ENCODE measurements around the gene AMIGO1.

AMIGO1 gene

GRCh38 chr1:109514846-109515245, 5.3 kb upstream of the AMIGO1 start:
- no peak for FAIRE-seq
- TF ChIP-seq, protein P1, sequence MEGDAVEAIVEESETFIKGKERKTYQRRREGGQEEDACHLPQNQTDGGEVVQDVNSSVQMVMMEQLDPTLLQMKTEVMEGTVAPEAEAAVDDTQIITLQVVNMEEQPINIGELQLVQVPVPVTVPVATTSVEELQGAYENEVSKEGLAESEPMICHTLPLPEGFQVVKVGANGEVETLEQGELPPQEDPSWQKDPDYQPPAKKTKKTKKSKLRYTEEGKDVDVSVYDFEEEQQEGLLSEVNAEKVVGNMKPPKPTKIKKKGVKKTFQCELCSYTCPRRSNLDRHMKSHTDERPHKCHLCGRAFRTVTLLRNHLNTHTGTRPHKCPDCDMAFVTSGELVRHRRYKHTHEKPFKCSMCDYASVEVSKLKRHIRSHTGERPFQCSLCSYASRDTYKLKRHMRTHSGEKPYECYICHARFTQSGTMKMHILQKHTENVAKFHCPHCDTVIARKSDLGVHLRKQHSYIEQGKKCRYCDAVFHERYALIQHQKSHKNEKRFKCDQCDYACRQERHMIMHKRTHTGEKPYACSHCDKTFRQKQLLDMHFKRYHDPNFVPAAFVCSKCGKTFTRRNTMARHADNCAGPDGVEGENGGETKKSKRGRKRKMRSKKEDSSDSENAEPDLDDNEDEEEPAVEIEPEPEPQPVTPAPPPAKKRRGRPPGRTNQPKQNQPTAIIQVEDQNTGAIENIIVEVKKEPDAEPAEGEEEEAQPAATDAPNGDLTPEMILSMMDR (IDR thresholded peaks at IDR 0.05; ENCODE audit: insufficient read depth, missing control alignments) = no peak
- no peak for DNase-seq (ENCODE audit: insufficient read length, low spot score)

DNA sequence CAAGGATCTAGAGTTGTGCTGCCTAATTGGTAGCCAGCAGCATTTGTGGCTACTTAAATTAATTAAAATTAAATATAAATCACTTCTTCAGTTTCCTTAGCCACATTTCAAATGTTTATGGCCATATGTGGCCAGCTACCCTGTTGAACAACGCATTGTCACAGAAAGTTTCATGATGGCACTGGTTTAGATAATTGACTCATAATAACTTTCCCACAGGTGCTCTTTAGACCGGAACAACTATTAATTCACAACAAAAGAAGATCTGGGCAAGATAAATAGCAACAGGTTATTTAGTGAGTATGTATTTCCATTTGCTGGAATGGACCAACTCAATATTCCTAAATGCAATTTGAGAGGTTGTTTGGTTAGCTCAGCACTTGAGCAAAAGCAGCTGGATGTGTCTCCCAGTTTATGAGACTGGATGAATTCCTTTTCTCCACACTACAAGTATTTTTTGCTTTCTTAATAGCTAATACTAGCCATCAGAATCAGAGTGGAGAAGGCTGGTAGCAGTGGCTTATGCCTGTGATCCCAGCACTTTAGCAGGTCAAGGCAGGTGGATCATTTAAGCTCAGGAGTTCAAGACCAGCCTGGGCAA, 3.7 kb upstream of the AMIGO1 start:
- no peak for DNase-seq (ENCODE audit: insufficient read length, low spot score)
- FAIRE-seq = no peak

DNA sequence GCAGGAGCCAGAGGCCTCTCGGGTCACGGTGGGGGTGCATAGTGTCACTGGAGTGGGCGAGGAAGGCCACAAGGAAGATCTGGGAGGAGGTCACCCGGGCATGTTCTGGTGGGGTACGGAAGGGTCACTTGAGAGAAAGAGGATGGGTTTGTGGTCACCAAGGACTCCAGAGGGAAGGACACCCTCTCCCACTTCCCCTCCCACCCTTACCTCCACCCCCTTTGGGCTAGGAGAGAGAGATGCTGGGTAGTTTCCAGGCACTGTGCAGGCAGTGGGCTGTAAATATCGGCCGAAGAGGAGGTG, 703 bp downstream of the AMIGO1 start:
- FAIRE-seq = no peak
- DNase-seq (ENCODE audit: insufficient read length, low spot score) = no peak
- TF ChIP-seq, protein P1 (IDR thresholded peaks at IDR 0.05; ENCODE audit: insufficient read depth, missing control alignments) = no peak

More for the DNA sequence above, 3.7 kb upstream of the AMIGO1 start:
- TF ChIP-seq, protein P1 (IDR thresholded peaks at IDR 0.05; ENCODE audit: insufficient read depth, missing control alignments) = no peak

DNA sequence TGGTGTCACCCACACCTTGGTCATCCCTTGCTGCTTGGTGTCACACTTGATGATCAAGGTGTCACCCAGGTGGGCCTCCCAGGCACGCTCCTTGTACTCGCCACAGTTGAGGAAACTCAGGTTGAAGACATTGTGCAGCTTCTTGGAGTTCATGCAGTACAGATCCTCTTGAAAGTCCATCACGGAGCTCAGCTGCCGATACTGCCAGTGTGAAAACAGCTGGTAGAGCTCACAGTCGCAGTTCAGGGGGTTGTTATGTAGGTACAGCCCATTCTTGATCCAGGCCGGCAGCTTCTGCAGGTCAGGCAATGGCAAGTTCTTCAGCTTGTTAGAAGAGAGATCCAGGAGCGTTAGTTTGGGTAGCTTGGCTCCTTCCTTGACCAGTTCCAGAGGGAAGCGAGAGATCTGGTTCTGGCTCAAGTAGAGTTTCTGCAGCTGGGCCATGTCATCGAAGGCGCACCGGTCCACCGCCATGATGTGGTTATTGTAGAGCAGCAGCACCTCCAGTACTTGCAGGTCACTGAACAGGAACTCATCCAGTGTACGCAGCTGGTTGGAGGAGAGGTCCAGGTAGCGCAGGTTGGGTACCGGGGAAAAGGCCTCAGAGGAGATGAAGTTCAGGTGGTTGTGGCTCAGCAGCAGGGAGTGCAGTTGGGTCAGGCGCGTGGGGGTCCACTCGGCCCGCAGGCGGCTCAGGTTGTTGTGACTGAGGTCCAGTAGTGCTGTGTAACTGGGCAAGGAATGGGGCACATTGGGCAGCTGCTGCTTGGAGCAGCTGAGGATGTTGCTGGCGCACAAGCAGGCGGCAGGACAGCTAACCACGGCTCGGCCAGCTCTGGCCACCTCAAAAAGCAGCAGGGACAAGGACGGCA, 1.3 kb downstream of the AMIGO1 start:
- TF ChIP-seq, protein P1 (IDR thresholded peaks at IDR 0.05; ENCODE audit: insufficient read depth, missing control alignments) = no peak
- FAIRE-seq (no peak), DNase-seq (ENCODE audit: insufficient read length, low spot score) (no peak)

DNA sequence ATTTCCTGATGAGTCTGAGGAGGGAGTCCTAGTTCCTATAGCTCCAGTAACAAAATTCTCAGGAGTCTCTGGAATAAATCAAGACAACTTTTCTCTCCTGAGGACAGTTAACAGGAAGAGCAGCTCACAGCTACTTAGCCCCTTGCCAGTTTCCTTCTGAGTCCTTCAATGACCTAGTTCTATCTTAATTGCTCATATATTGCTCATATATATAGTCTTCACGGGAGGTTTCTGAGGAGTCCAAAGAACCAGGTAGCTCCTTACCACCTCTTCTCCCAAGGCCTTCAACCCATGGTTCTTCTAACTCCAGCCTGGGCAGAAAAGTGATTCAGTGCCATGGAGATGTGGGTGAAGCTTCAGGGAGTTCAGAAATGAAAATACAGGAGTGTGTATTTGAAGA, 4.6 kb downstream of the AMIGO1 start:
- FAIRE-seq (no peak), DNase-seq (ENCODE audit: insufficient read length, low spot score) (no peak)
- TF ChIP-seq, protein P1 (IDR thresholded peaks at IDR 0.05; ENCODE audit: insufficient read depth, missing control alignments) = no peak

DNA sequence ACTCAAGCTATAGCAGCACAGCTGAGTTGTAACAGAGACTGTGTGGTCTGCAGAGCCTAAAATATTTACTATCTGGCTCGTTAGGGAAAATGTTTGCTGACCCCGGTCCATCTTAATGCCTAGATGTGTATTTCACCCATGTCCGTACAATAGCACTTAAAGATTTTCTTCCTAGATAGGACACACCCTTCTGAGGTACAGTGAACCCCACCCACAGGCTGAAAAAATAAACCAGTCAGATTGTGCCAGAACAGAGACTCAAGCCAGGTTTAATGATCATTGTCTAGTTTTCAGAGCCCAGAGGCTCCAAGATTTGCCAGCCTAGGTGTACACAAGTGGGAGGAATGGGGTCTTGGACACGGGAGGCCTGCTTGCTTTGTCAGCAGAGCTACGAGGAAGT, 5.6 kb downstream of the AMIGO1 start:
- TF ChIP-seq, protein P1 (IDR thresholded peaks at IDR 0.05; ENCODE audit: insufficient read depth, missing control alignments) = no peak
- no peak for FAIRE-seq
- DNase-seq (ENCODE audit: insufficient read length, low spot score) = no peak

- no peak for FAIRE-seq
- TF ChIP-seq, protein P1 (IDR thresholded peaks at IDR 0.05; ENCODE audit: insufficient read depth, missing control alignments) = no peak
- no peak for DNase-seq (ENCODE audit: insufficient read length, low spot score)
These were observed 7.1 kb downstream of the AMIGO1 start for GRCh38 chr1:109502364-109502851.
